ENCODE results near the gene CHRNA4.
"Not testable (repeated sequence)": the region's sequence is repeated elsewhere in the genome, so short reads cannot be mapped to it uniquely, and the experiment has no call there.

Gene CHRNA4

DNA sequence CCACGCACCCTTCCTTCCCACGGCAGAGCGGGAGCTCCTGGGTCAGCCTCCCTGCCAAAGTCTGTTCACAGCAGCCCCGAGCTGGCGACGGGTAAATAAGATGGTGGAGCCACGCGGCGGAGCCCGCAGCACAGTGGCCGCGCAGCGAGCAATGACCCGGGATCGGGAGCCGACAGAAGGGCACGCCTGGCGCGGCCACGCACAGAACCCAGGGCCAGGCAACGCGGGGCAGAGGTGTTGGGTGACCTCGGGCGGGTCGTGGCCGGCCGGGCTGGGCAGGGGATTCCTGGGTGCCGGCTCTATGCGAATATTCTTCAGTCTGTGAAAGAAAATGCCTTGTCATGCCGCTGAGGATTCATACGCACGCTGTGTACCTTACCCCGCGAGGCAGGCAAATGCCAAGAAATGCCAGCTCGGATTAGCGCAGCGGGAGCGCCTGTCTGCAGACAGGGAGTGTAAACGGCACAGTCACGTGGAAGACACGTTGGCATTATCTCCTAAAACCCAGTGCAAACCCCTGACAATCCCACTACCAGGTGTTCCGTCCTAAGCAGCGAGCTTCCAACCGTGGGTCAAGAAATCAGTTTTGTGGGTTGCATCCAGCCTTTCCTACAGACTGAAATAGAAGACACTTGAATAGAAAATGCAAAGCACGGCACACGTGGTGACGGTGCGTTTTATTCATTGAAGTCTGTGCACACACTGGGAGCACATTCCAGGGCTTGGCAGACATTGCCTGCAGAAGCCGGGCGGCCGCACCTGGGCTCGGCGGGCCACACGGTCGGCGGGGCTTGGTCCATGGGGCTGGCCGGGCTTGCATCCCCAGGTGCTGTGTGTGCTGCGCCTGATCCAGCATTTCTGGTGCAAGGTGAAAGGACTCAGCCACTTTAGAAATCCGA, 18.3 kb downstream of the CHRNA4 start:
- Histone ChIP-seq H3K27ac (ENCODE audit: insufficient read depth, low read depth, low read length, poor library complexity, severe bottlenecking) (no peak overlapping the region), H3K4me3 (ENCODE audit: insufficient read depth, low read depth, low read length) (no peak overlapping the region)
- 92 to 93% methylated on average over 59 of the region's 59 CpGs for WGBS, 2 experiments

DNA sequence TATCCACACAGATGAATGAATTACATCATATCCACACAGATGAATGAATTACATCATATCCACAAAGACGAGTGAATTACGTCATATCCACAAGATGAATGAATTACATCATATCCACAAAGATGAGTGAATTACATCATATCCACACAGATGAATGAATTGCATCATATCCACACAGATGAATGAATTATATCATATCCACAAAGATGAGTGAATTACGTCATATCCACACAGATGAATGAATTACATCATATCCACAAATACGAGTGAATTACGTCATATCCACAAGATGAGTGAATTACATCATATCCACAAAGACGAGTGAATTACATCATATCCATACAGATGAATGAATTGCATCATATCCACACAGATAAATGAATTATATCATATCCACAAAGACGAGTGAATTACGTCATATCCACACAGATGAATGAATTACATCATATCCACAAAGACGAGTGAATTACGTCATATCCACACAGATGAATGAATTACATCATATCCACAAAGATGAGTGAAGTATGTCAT, 20.9 kb downstream of the CHRNA4 start:
- H3K27ac ChIP-seq (ENCODE audit: insufficient read depth, low read depth, low read length, poor library complexity, severe bottlenecking); H3K27me3 ChIP-seq (ENCODE audit: control insufficient read depth, insufficient read depth, low read length, poor library complexity, severe bottlenecking); H3K9me3 ChIP-seq (ENCODE audit: control insufficient read depth, low read length); H3K36me3 ChIP-seq (ENCODE audit: control insufficient read depth, insufficient read depth, low read length); H3K4me3 ChIP-seq (ENCODE audit: insufficient read depth, low read depth, low read length): not testable (repeated sequence)
- peaks cover 12% of the 10 kb centered on the region for H3K4me1 ChIP-seq (ENCODE audit: control insufficient read depth, insufficient read depth, low read length)
- WGBS, 2 experiments, result 94 to 96% methylated on average over 10 of the region's 10 CpGs

More for the DNA sequence above, 18.3 kb downstream of the CHRNA4 start:
- Histone ChIP-seq H3K27me3 (ENCODE audit: control insufficient read depth, insufficient read depth, low read length, poor library complexity, severe bottlenecking) (no peaks in the 10 kb centered on the region), H3K9me3 (ENCODE audit: control insufficient read depth, low read length) (no peaks in the 10 kb centered on the region), H3K36me3 (ENCODE audit: control insufficient read depth, insufficient read depth, low read length) (no peaks in the 10 kb centered on the region), H3K4me1 (ENCODE audit: control insufficient read depth, insufficient read depth, low read length) (peaks cover 12% of the 10 kb centered on the region)

DNA sequence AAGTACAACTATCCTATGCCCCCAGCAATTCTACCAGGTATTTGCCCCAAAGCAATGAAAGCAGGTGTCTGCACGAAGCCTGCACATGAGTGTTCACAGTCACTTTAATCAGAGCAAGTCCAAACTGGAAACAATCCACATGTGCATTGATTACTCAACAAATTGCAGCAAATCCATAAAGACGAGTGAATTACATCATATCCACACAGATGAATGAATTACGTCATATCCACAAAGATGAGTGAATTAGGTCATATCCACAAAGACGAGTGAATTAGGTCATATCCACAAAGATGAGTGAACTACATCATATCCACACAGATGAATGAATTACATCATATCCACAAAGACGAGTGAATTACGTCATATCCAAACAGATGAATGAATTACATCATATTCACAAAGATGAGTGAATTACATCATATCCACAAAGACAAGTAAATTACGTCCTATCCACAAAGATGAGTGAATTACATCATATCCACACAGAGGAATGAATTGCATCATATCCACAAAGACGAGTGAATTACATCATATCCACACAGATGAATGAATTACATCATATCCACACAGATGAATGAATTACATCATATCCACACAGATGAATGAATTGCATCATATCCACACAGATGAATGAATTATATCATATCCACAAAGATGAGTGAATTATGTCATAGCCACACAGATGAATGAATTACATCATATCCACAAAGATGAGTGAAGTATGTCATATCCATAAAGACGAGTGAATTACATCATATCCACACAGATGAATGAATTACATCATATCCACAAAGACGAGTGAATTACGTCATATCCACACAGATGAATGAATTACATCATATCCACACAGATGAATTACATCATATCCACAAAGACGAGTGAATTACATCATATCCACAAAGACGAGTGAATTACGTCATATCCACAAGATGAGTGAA, 21.7 kb downstream of the CHRNA4 start:
- WGBS, 2 experiments, result 84 to 85% methylated on average over 14 of the region's 14 CpGs
- H3K9me3 ChIP-seq (ENCODE audit: control insufficient read depth, low read length); H3K4me3 ChIP-seq (ENCODE audit: insufficient read depth, low read depth, low read length); H3K36me3 ChIP-seq (ENCODE audit: control insufficient read depth, insufficient read depth, low read length); H3K27ac ChIP-seq (ENCODE audit: insufficient read depth, low read depth, low read length, poor library complexity, severe bottlenecking); H3K27me3 ChIP-seq (ENCODE audit: control insufficient read depth, insufficient read depth, low read length, poor library complexity, severe bottlenecking): not testable (repeated sequence)
- H3K4me1 ChIP-seq (ENCODE audit: control insufficient read depth, insufficient read depth, low read length), result peaks cover 12% of the 10 kb centered on the region

DNA sequence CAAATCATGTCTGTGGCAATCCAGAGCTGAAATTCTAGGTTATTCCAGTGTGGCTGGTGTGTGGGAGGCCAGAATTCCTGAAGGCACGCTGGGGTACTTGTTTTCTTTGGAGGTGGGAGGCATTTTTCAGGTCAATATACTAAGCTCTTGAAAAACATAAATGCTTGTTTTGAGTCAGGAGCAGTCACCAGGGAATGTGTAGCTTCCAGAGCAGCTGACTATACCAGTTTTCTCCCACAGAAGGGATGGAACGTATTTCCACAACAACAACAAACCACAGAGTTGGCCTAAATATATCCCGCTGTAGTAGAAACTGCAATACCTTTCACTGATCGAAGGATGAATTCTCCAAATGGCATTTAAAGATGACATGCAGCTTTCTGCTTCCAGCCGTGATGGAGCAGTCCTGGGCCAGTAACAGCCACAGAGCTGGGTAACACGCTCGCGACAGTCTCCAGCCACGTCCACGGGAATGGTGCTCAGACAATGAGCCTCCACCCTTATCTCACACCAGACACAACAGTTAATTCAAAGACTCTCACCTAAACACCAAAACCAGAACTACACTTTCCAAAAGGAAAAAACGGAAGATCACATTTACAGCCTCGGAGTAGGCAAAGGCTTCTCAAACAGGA, 23.2 kb downstream of the CHRNA4 start:
- Histone ChIP-seq H3K36me3 (ENCODE audit: control insufficient read depth, insufficient read depth, low read length) (no peaks in the 10 kb centered on the region), H3K9me3 (ENCODE audit: control insufficient read depth, low read length) (no peaks in the 10 kb centered on the region), H3K27me3 (ENCODE audit: control insufficient read depth, insufficient read depth, low read length, poor library complexity, severe bottlenecking) (no peaks in the 10 kb centered on the region), H3K4me1 (ENCODE audit: control insufficient read depth, insufficient read depth, low read length) (no peaks in the 10 kb centered on the region), H3K4me3 (ENCODE audit: insufficient read depth, low read depth, low read length) (no peak overlapping the region), H3K27ac (ENCODE audit: insufficient read depth, low read depth, low read length, poor library complexity, severe bottlenecking) (no peak overlapping the region)
- 88 to 93% methylated on average over 12 of the region's 12 CpGs for WGBS, 2 experiments

DNA sequence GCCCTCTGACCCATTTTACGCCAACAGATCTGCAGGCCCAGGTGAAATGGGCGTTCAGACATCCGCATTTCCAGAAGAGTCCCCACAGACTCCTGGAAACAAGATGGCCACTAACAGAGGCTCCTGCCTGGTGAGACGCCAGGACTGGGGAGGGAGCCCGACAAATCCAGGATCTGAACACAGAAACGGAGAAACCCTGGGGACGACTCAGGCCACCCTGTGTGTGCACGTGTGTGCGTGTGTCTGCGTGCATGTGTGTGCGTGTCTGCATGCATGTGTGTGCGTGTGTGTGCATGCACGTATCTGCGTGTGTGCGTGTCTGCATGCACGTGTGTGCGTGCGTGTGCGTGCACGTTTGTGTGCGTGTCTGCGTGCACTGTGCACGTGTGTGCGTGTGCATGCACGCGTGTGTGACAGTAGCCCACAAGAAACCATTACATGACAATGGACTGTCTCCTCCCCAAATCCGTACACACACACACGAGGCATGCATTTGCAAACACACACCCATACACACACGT, 24.9 kb downstream of the CHRNA4 start:
- Histone ChIP-seq H3K4me1 (ENCODE audit: control insufficient read depth, insufficient read depth, low read length) (no peaks in the 10 kb centered on the region), H3K9me3 (ENCODE audit: control insufficient read depth, low read length) (no peaks in the 10 kb centered on the region), H3K4me3 (ENCODE audit: insufficient read depth, low read depth, low read length) (no peak overlapping the region), H3K27me3 (ENCODE audit: control insufficient read depth, insufficient read depth, low read length, poor library complexity, severe bottlenecking) (no peaks in the 10 kb centered on the region), H3K36me3 (ENCODE audit: control insufficient read depth, insufficient read depth, low read length) (no peaks in the 10 kb centered on the region), H3K27ac (ENCODE audit: insufficient read depth, low read depth, low read length, poor library complexity, severe bottlenecking) (no peak overlapping the region)
- 93 to 94% methylated on average over 29 of the region's 29 CpGs for WGBS, 2 experiments

DNA sequence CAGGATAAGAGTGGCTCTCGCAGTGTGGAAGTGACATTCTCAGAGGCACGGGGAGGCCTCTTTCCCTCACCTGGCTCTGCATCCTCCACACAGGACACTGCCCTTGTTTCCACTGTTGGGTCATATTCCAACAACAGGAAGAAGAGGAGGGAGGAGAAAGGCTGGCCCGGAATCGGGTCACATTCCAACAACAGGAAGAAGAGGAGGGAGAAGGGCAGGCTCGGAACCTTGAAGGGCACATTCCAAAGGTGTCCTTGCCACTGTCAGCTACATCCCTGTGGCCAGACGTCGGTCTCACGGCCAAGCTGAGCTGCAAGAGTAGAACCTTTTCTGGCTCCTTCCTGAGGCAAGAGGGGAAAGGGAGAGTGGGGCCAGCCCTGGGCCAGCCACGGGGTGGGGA, 25.4 kb downstream of the CHRNA4 start:
- Histone ChIP-seq H3K27ac (ENCODE audit: insufficient read depth, low read depth, low read length, poor library complexity, severe bottlenecking) (no peak overlapping the region), H3K4me3 (ENCODE audit: insufficient read depth, low read depth, low read length) (no peak overlapping the region), H3K4me1 (ENCODE audit: control insufficient read depth, insufficient read depth, low read length) (no peaks in the 10 kb centered on the region), H3K27me3 (ENCODE audit: control insufficient read depth, insufficient read depth, low read length, poor library complexity, severe bottlenecking) (no peaks in the 10 kb centered on the region), H3K9me3 (ENCODE audit: control insufficient read depth, low read length) (no peaks in the 10 kb centered on the region), H3K36me3 (ENCODE audit: control insufficient read depth, insufficient read depth, low read length) (no peaks in the 10 kb centered on the region)
- WGBS, 2 experiments, result 89 to 94% methylated on average over 9 of the region's 9 CpGs

DNA sequence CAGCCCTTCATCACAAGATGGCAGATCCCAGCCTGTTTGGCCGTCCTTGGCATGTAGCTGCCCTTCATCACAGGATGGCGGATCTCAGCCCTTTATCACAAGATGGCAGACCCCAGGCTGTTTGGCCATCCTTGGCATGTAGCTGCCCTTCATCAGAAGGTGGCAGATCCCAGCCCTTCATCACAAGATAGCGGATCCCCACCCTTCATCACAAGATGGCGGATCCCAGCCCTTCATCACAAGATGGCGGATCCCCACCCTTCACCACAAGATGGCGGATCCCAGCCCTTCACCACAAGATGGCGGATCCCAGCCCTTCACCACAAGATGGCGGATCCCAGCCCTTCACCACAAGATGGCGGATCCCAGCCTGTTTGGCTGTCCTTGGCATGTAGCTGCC, 26.1 kb downstream of the CHRNA4 start:
- not testable (repeated sequence) for H3K36me3 ChIP-seq (ENCODE audit: control insufficient read depth, insufficient read depth, low read length); H3K4me3 ChIP-seq (ENCODE audit: insufficient read depth, low read depth, low read length); H3K27me3 ChIP-seq (ENCODE audit: control insufficient read depth, insufficient read depth, low read length, poor library complexity, severe bottlenecking); H3K27ac ChIP-seq (ENCODE audit: insufficient read depth, low read depth, low read length, poor library complexity, severe bottlenecking); H3K9me3 ChIP-seq (ENCODE audit: control insufficient read depth, low read length); H3K4me1 ChIP-seq (ENCODE audit: control insufficient read depth, insufficient read depth, low read length)
- WGBS, 2 experiments, result 94 to 97% methylated on average over 9 of the region's 9 CpGs

DNA sequence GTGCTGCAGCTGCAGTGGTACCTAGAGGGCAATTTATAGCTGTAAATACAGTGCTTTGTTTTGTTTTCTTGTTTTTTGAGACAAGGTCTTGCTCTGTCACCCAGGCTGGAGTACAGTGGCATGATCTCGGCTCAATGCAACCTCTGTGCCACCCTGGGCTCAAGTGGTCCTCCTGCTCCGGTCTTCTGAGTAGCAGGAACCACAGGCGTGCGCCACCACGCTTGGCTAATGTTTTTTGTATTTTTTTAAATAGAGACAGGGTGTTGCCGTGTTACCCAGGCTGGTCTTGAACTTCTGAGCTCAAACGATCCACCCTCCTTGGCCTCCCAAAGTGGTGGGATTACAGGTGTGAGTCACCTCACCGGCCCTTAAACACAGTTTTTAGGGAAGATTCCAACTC, 26.8 kb downstream of the CHRNA4 start:
- H3K4me1 ChIP-seq (ENCODE audit: control insufficient read depth, insufficient read depth, low read length), result no peaks in the 10 kb centered on the region
- no peak overlapping the region for H3K4me3 ChIP-seq (ENCODE audit: insufficient read depth, low read depth, low read length)
- H3K36me3 ChIP-seq (ENCODE audit: control insufficient read depth, insufficient read depth, low read length), result no peaks in the 10 kb centered on the region
- no peaks in the 10 kb centered on the region for H3K9me3 ChIP-seq (ENCODE audit: control insufficient read depth, low read length)
- no peak overlapping the region for H3K27ac ChIP-seq (ENCODE audit: insufficient read depth, low read depth, low read length, poor library complexity, severe bottlenecking)
- H3K27me3 ChIP-seq (ENCODE audit: control insufficient read depth, insufficient read depth, low read length, poor library complexity, severe bottlenecking), result no peaks in the 10 kb centered on the region
- 81 to 87% methylated on average over 8 of the region's 8 CpGs for WGBS, 2 experiments

DNA sequence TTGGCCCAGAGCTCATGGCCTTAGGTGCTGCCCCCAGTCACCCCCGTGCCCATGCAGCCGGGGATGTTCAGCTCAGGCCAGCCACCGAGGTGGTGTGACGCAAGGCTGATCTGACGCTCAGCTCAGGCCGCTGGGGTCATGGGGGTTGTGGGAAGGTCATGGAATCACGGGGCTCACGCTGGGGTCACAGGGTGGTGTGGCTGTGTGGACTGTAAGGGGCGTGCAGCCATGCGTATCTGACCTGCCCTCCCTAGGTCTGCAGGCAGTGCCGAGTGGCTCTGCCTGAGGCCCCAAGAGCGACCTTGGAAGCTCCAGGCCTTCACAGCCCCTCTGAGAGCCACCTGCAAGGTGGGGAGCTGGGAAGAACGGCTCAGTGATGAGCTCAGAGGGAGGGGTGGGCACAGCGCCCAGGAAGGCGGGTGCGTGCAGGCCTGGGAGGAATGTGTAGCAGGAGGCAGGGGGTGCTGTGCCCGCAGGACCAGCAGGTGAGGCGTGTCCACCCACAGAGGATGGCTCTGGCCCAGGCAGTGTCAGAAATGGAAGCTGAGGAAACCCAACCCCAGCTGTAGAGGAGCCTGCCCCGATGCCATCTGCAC, 27.8 kb downstream of the CHRNA4 start:
- no peaks in the 10 kb centered on the region for H3K36me3 ChIP-seq (ENCODE audit: control insufficient read depth, insufficient read depth, low read length)
- H3K4me1 ChIP-seq (ENCODE audit: control insufficient read depth, insufficient read depth, low read length), result no peaks in the 10 kb centered on the region
- no peak overlapping the region for H3K27ac ChIP-seq (ENCODE audit: insufficient read depth, low read depth, low read length, poor library complexity, severe bottlenecking)
- no peak overlapping the region for H3K4me3 ChIP-seq (ENCODE audit: insufficient read depth, low read depth, low read length)
- H3K27me3 ChIP-seq (ENCODE audit: control insufficient read depth, insufficient read depth, low read length, poor library complexity, severe bottlenecking), result no peaks in the 10 kb centered on the region
- 94 to 95% methylated on average over 19 of the region's 19 CpGs for WGBS, 2 experiments
- no peaks in the 10 kb centered on the region for H3K9me3 ChIP-seq (ENCODE audit: control insufficient read depth, low read length)

Measured in ectodermal cell (in vitro differentiated cells).